ENCODE data around the gene KCNK3. TPM values are rescaled to one million over a fixed set of nuclear protein-coding genes. Genes with fewer than 3 reads are reported as not detected.

KCNK3 gene
- total RNA-seq, 2 experiments from 2014 or later = not detected

GRCh38 chr2:26764078-26764887, 71.8 kb downstream of the KCNK3 start, which contains the start of gene SLC35F6:
Gene SLC35F6, plus strand, starts transcription at chr2:26764284. Its CDS starts 66 bp downstream, at chr2:26764350.
- Mint-ChIP-seq H3K36me3 (no peaks in the 10 kb centered on the region), H3K27ac (peak within 1 kb of the TSS; percentile 82), H3K4me3 (peak within 1 kb of the TSS; percentile 79), H3K9me3 (no peaks in the 10 kb centered on the region), H3K27me3 (no peaks in the 10 kb centered on the region), H3K4me1 (ENCODE audit: low read depth) (peaks cover 34% of the 10 kb centered on the region)
- DNase-seq = peak; percentile 87
- POLR2A ChIA-PET = interaction anchor here (1.0 to 1.3 kb wide), 2 partner anchors 20 to 22 kb away, joined by 3 read pairs; no protein-coding TSS in a partner anchor
- CTCF ChIA-PET = interaction anchor here (0.9 to 1.3 kb wide), 2 partner anchors 18 to 198 kb away, joined by 3 to 5 read pairs; no protein-coding TSS in a partner anchor
- intact Hi-C loops (cut with micrococcal nuclease) = loop anchor here (2.0 kb wide), 1 partner anchor 21 kb away; no protein-coding TSS in a partner anchor

DNA sequence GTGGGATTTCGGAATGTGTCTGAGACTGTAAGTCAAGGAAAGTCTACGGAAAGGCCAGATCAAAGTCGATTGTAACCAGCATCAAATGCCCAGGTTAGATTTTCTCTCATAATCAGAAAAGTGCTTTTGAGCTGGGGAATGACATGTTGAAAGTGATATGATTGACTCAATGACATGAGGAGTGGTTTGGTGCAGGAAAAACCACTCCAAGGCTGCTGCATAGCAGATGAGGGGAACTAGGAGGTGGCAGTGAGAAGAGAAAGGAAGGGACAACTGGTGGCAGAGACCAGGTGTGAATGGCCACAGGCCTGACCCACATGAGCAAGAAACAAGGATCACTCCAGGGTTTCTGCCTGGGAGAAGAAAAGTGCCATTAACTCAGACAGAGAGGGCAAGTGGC, 72.4 kb downstream of the KCNK3 start:
- CTCF ChIA-PET = interaction anchor here (0.9 to 1.3 kb wide), 2 partner anchors 19 to 197 kb away, joined by 3 to 5 read pairs; no protein-coding TSS in a partner anchor
- Mint-ChIP-seq H3K4me3 (peak overlapping the region; percentile 79), H3K36me3 (no peaks in the 10 kb centered on the region), H3K27ac (peak overlapping the region; percentile 82), H3K9me3 (no peaks in the 10 kb centered on the region), H3K27me3 (no peaks in the 10 kb centered on the region), H3K4me1 (ENCODE audit: low read depth) (peaks cover 37% of the 10 kb centered on the region)
- POLR2A ChIA-PET = interaction anchor here (1.0 to 1.3 kb wide), 2 partner anchors 20 to 22 kb away, joined by 3 read pairs; no protein-coding TSS in a partner anchor
- intact Hi-C loops (cut with micrococcal nuclease) = loop anchor here (2.0 kb wide), 1 partner anchor 20 kb away; no protein-coding TSS in a partner anchor
- no peak for DNase-seq

- CTCF ChIA-PET = interaction anchor here (1.3 kb wide), 1 partner anchor 20 kb away, joined by 5 read pairs; no protein-coding TSS in a partner anchor
- Mint-ChIP-seq H3K9me3 (no peaks in the 10 kb centered on the region), H3K36me3 (no peaks in the 10 kb centered on the region), H3K27me3 (no peaks in the 10 kb centered on the region), H3K4me1 (ENCODE audit: low read depth) (peaks cover 39% of the 10 kb centered on the region), H3K27ac (no peak overlapping the region), H3K4me3 (peak overlapping the region; percentile 79)
- intact Hi-C loops (cut with micrococcal nuclease) = loop anchor here (2.0 kb wide), 1 partner anchor 19 kb away; no protein-coding TSS in a partner anchor
- DNase-seq = no peak
- POLR2A ChIA-PET = interaction anchor here (1.3 kb wide), 1 partner anchor 21 kb away, joined by 3 read pairs; no protein-coding TSS in a partner anchor
Measured at GRCh38 chr2:26765475-26766200, 73.1 kb downstream of the KCNK3 start.

- peaks cover 52% of the 10 kb centered on the region for H3K4me1 Mint-ChIP-seq (ENCODE audit: low read depth)
- DNase-seq = no peak
- ChIA-PET CTCF (no interaction called here), POLR2A (no interaction called here)
- intact Hi-C loops (cut with micrococcal nuclease) = no loop called here
- H3K4me3 Mint-ChIP-seq = no peak overlapping the region
- H3K27me3 Mint-ChIP-seq = no peaks in the 10 kb centered on the region
- no peak overlapping the region for H3K27ac Mint-ChIP-seq
- H3K9me3 Mint-ChIP-seq = no peaks in the 10 kb centered on the region
- no peaks in the 10 kb centered on the region for H3K36me3 Mint-ChIP-seq
Measured at GRCh38 chr2:26767129-26767528, 74.6 kb downstream of the KCNK3 start.

- DNase-seq = no peak
- H3K27ac Mint-ChIP-seq = no peak overlapping the region
- no peak overlapping the region for H3K4me3 Mint-ChIP-seq
- POLR2A ChIA-PET = interaction anchor here (0.5 kb wide), 1 partner anchor 720 kb away, joined by 3 read pairs; no protein-coding TSS in a partner anchor
- no peaks in the 10 kb centered on the region for H3K36me3 Mint-ChIP-seq
- peaks cover 60% of the 10 kb centered on the region for H3K4me1 Mint-ChIP-seq (ENCODE audit: low read depth)
- no peaks in the 10 kb centered on the region for H3K27me3 Mint-ChIP-seq
- intact Hi-C loops (cut with micrococcal nuclease) = no loop called here
- CTCF ChIA-PET = no interaction called here
- no peaks in the 10 kb centered on the region for H3K9me3 Mint-ChIP-seq
Measured at GRCh38 chr2:26767894-26768487, 75.5 kb downstream of the KCNK3 start.

- H3K27ac Mint-ChIP-seq = no peak overlapping the region
- ChIA-PET POLR2A (interaction anchor here (0.5 kb wide), 1 partner anchor 721 kb away, joined by 3 read pairs; no protein-coding TSS in a partner anchor), CTCF (interaction anchor here (0.8 to 1.1 kb wide), 2 partner anchors 9 to 50 kb away, joined by 3 read pairs; no protein-coding TSS in a partner anchor)
- no peaks in the 10 kb centered on the region for H3K9me3 Mint-ChIP-seq
- peaks cover 57% of the 10 kb centered on the region for H3K4me1 Mint-ChIP-seq (ENCODE audit: low read depth)
- DNase-seq = no peak
- no peaks in the 10 kb centered on the region for H3K27me3 Mint-ChIP-seq
- intact Hi-C loops (cut with micrococcal nuclease) = no loop called here
- H3K36me3 Mint-ChIP-seq = no peaks in the 10 kb centered on the region
- H3K4me3 Mint-ChIP-seq = no peak overlapping the region
Measured at GRCh38 chr2:26768759-26769088, 76.2 kb downstream of the KCNK3 start.

DNA sequence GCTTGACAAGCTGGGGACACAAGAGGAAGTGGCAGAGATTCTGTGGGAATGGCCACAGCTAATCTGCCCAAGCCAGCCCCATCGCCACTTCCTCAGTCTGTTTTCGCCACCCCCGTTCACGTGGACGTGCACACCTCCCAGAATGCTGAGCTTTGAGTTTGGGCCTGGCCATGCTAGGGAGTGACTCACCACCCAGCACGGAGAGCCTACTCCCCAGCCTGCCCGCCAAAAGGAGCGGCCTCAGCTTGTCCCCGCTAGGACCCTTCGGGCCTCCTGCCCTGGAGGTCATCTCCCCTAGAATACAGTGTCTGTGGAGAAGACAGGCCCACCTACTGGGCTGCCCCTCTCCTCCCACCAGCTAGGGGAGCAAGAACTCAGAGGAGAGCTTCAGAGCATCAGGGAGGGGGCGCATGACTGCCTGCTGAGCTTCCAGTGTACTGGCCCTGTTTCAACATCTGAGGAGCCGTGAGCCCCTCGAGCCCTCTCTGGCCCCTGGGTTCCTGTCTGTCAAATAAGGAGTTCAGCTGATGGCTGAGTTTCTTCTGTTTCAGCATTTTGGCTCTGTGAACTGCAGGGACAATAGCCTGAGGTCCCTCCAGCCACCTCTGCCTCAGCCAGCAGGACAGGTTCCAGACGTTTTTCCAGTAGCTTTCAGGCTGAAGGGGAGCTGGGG, 76.7 kb downstream of the KCNK3 start:
- peak; percentile 65 for DNase-seq
- no peaks in the 10 kb centered on the region for H3K36me3 Mint-ChIP-seq
- peak overlapping the region; percentile 62 for H3K27ac Mint-ChIP-seq
- peaks cover 57% of the 10 kb centered on the region for H3K4me1 Mint-ChIP-seq (ENCODE audit: low read depth)
- intact Hi-C loops (cut with micrococcal nuclease) = no loop called here
- ChIA-PET CTCF (interaction anchor here (0.8 to 1.1 kb wide), 2 partner anchors 9 to 51 kb away, joined by 3 read pairs; no protein-coding TSS in a partner anchor), POLR2A (no interaction called here)
- no peak overlapping the region for H3K4me3 Mint-ChIP-seq
- no peaks in the 10 kb centered on the region for H3K27me3 Mint-ChIP-seq
- no peaks in the 10 kb centered on the region for H3K9me3 Mint-ChIP-seq

DNA sequence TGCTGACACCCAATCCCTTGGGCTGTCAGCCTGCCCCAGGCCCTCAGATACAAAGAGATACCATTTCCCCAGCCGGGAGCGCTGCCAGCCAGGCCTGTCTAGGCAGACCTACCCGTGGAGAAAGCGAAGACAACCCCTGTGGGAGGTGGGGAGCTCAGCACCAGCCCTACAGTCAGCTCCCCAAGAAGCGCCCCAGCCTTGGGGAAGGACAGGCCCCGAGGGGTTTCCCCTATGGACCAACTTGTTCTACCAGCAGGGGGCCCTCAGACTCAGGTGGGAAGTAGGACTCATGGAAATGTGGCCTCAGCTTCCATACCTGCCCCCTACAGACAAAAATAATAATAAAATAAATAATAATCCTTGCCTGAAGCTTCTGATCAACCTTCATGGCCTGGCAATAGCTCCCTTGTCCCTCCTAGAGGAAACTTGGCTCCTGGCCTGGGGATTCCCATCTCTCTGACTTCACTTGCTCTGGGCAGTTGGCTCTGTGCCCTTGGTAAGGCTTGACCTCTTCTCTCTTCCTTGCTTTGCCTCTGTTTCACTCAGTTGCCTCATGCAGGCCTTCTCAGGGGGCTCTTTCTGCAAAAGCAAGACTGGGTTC, 78.6 kb downstream of the KCNK3 start:
- H3K4me1 Mint-ChIP-seq (ENCODE audit: low read depth) = peaks cover 42% of the 10 kb centered on the region
- H3K36me3 Mint-ChIP-seq = no peaks in the 10 kb centered on the region
- no peaks in the 10 kb centered on the region for H3K9me3 Mint-ChIP-seq
- POLR2A ChIA-PET = no interaction called here
- peak; percentile 49 for DNase-seq
- intact Hi-C loops (cut with micrococcal nuclease) = no loop called here
- no peaks in the 10 kb centered on the region for H3K27me3 Mint-ChIP-seq
- CTCF ChIA-PET = interaction anchor here (0.8 kb wide), 1 partner anchor 15 kb away, joined by 3 read pairs; the partner anchor contains the start of gene CENPA
- H3K4me3 Mint-ChIP-seq = no peak overlapping the region
- H3K27ac Mint-ChIP-seq = no peak overlapping the region

DNA sequence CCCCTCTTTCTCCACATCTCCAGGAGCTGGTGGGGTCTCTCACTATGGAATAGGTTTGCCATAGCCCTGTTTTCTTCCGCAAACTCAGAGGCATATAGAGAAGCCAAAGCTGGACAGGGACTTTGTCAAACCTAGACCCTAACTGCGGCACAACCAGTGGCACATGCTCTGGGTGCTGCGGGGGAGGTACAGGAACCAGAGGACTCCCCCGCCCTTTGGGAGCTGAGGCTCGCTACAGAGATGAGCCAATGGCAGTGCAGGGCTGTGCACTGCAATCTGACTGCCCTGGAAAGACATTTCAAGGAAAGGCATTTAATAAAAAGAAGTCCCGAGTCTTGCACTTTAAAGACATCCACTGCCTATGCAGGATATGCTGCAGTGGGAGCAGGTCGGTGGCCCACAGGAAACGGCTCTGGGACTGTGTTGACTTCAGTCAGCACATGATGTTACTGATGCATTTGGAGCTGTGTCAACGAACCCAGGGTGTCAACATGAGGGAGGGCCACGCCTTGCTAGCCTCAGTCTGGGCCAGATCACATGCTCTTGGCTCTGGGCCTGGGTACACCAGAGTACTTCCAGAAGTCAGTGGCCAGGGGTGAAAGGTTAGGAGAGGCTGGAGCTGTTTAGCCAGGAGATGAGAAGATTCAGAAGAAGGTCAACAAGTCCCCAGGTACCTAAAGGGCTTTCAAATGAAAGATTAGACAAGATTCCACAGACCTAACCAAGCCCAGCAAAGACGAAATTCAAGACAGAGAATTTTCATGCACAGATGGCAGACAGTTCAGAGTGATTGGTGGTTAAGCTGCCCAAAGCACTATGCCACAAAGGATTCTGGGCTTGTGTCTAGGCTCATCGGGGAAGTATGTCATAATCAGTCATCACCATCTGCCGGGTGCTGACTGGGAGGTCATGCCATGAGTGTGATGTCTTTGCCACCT, 79.8 kb downstream of the KCNK3 start:
- H3K4me3 Mint-ChIP-seq = no peak overlapping the region
- no peaks in the 10 kb centered on the region for H3K9me3 Mint-ChIP-seq
- no peaks in the 10 kb centered on the region for H3K27me3 Mint-ChIP-seq
- peak; percentile 53 for DNase-seq
- peaks cover 36% of the 10 kb centered on the region for H3K4me1 Mint-ChIP-seq (ENCODE audit: low read depth)
- H3K27ac Mint-ChIP-seq = peak overlapping the region; percentile 72
- POLR2A ChIA-PET = no interaction called here
- CTCF ChIA-PET = interaction anchor here (0.5 kb wide), 1 partner anchor 27 kb away, joined by 3 read pairs; no protein-coding TSS in a partner anchor
- H3K36me3 Mint-ChIP-seq = peaks cover 5% of the 10 kb centered on the region
- intact Hi-C loops (cut with micrococcal nuclease) = no loop called here

DNA sequence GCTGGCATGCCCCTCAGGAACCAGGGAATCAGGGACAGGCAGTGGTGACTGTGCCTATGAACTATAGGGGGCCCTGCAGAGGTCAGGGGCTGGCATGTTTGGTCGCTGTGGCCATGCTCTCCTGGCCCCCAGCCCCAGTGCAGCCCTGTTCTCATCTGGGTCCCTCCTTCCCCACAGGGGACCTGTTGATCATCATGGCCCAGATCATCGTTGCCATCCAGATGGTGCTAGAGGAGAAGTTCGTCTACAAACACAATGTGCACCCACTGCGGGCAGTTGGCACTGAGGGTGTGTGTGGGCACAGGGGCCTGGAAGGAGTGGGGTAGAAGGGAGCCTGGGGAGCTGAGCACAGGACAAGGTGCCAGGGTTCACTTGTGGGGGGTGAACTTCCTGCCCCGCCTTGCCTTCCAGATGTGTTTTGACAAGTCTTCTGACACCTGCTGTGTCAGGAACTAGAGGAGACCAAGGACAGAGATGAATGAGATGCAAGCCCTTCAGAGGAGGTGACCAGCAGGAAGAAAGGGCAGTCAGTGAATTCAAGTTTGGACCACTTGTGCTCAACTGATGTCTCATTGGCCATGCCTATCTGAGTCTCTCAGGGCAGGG, 83.8 kb downstream of the KCNK3 start:
- Mint-ChIP-seq H3K27me3 (no peaks in the 10 kb centered on the region), H3K27ac (no peak overlapping the region), H3K9me3 (no peaks in the 10 kb centered on the region), H3K4me3 (no peak overlapping the region), H3K36me3 (peaks cover 16% of the 10 kb centered on the region), H3K4me1 (ENCODE audit: low read depth) (peaks cover 20% of the 10 kb centered on the region)
- DNase-seq = no peak
- ChIA-PET CTCF (no interaction called here), POLR2A (no interaction called here)
- intact Hi-C loops (cut with micrococcal nuclease) = no loop called here
